HepG2 (cell line): ENCODE measurements around the gene CLDN14. TPM values are rescaled to one million over a fixed set of nuclear protein-coding genes. Genes with fewer than 3 reads are reported as not detected.
A peak's percentile ranks its signal among the peaks of the same experiment; 100 is the strongest.

Source experiments
- BHLHE40 ChIP-seq: IDR thresholded peaks from 2 replicates; pipeline ENCODE4 v1.6.1; 2011; ENCODE audit warnings: low read length, improper control_type of control experiment
- DPF2 ChIP-seq: sonication (generic); formaldehyde crosslinking; IDR thresholded peaks from 2 replicates; pipeline ENCODE4 v1.4.0; 2020; ENCODE audit warnings: mild to moderate bottlenecking, low read depth, missing genetic modification reagents, borderline replicate concordance
- DR1 ChIP-seq: sonication (generic); formaldehyde crosslinking; IDR thresholded peaks from 2 replicates; pipeline ENCODE4 v1.8.0; 2021; ENCODE audit warnings: mild to moderate bottlenecking, missing genetic modification reagents, inconsistent platforms
- ETV6 ChIP-seq: sonication (generic); formaldehyde crosslinking; conservative IDR thresholded peaks from 2 replicates; pipeline ENCODE4 v1.4.0; 2020; ENCODE audit warnings: missing genetic modification reagents
- HNRNPH1 ChIP-seq: fragments of 200-400 bp; formaldehyde crosslinking; optimal IDR thresholded peaks from 2 replicates; pipeline ENCODE3; 2017; ENCODE audit warnings: mild to moderate bottlenecking, low read depth, low read length
- HNRNPUL1 ChIP-seq: fragments of 200-400 bp; formaldehyde crosslinking; IDR thresholded peaks from 2 replicates; pipeline ENCODE4 v1.6.1; 2017; ENCODE audit warnings: low read depth, mild to moderate bottlenecking, low read length, moderate library complexity
- KLF12 ChIP-seq: sonication (generic); formaldehyde crosslinking; IDR thresholded peaks from 2 replicates; pipeline ENCODE4 v1.4.0; 2020; ENCODE audit warnings: missing genetic modification reagents, borderline replicate concordance
- KLF16 ChIP-seq, 2 experiments: sonication (generic) in 1 of 2; formaldehyde crosslinking in 1 of 2; IDR thresholded peaks; 2 replicates each; pipeline versions ENCODE4 v1.6.1 to v1.8.0; 2016 to 2023; ENCODE audit warnings: missing genetic modification reagents in 2 of 2, missing compliant biosample characterization in 1 of 2
- MEIS2 ChIP-seq: sonication (generic); formaldehyde crosslinking; IDR thresholded peaks from 2 replicates; pipeline ENCODE4 v1.9.0; 2021; ENCODE audit warnings: mild to moderate bottlenecking, missing genetic modification reagents
- NAIF1 ChIP-seq: sonication (generic); formaldehyde crosslinking; IDR thresholded peaks from 2 replicates; pipeline ENCODE4 v1.5.0; 2020; ENCODE audit warnings: mild to moderate bottlenecking, missing genetic modification reagents, borderline replicate concordance
- NFYC ChIP-seq: IDR thresholded peaks from 2 replicates; pipeline ENCODE4 v1.6.1; 2016; ENCODE audit warnings: missing genetic modification reagents, missing compliant biosample characterization
- RFXAP ChIP-seq: sonication (generic); formaldehyde crosslinking; IDR thresholded peaks from 2 replicates; pipeline ENCODE4 v1.4.0; 2020; ENCODE audit warnings: missing genetic modification reagents, borderline replicate concordance
- SMAD3 ChIP-seq: sonication (generic); formaldehyde crosslinking; IDR thresholded peaks from 2 replicates; pipeline ENCODE4 v1.4.0; 2020; ENCODE audit warnings: missing genetic modification reagents
- SMC3 ChIP-seq: IDR thresholded peaks from 2 replicates; pipeline ENCODE4 v1.6.1; 2011; ENCODE audit warnings: low read length, improper control_type of control experiment
- TEAD3 ChIP-seq: optimal IDR thresholded peaks from 2 replicates; pipeline ENCODE3; 2016; ENCODE audit warnings: borderline replicate concordance
- TRIM24 ChIP-seq: sonication (generic); formaldehyde crosslinking; IDR thresholded peaks from 2 replicates; pipeline ENCODE4 v1.8.0; 2022; ENCODE audit warnings: mild to moderate bottlenecking, missing genetic modification reagents
- ZFP1 ChIP-seq: IDR thresholded peaks from 2 replicates; pipeline ENCODE4 v1.6.1; 2016
- ZNF12 ChIP-seq: sonication (generic); formaldehyde crosslinking; IDR thresholded peaks from 2 replicates; pipeline ENCODE4 v1.5.0; 2020; ENCODE audit warnings: missing genetic modification reagents
- ZNF230 ChIP-seq: sonication (generic); formaldehyde crosslinking; IDR thresholded peaks from 2 replicates; pipeline ENCODE4 v1.4.0; 2020; ENCODE audit warnings: mild to moderate bottlenecking, missing genetic modification reagents
- ZNF850 ChIP-seq: sonication (generic); formaldehyde crosslinking; conservative IDR thresholded peaks from 2 replicates; pipeline ENCODE4 v1.9.0; 2021; ENCODE audit warnings: mild to moderate bottlenecking, missing genetic modification reagents
- ZSCAN22 ChIP-seq: sonication (generic); formaldehyde crosslinking; IDR thresholded peaks from 2 replicates; pipeline ENCODE4 v1.4.0; 2020; ENCODE audit warnings: mild to moderate bottlenecking, missing genetic modification reagents
- polyA plus RNA-seq, 8 experiments: library from polyadenylated mRNA; depleted of rRNA in 3 of 8; stranded (reverse) in 7 of 8; unstranded in 1 of 8; fragments of >200 nt; fragmentation: Illumina TruSeq in 4 of 8; extraction: Trizol in 4 of 8; gene quantifications; 2 replicates each; pipeline versions ENCODE4 v1.2.1 to v1.2.3, GENCODE V29; 2011 to 2016; ENCODE audit warnings: low read depth in 4 of 8, missing spikeins in 1 of 8, mixed read lengths in 1 of 8; ENCODE audit not compliant: insufficient read depth in 1 of 8
- total RNA-seq, 5 experiments: library from RNA; depleted of rRNA; stranded (reverse); fragments of >200 nt; fragmentation: Illumina TruSeq; extraction: Trizol; gene quantifications; 2 replicates each; pipeline ENCODE4 v1.2.3, GENCODE V29; 2016; ENCODE audit warnings: low read depth in 1 of 5
- TF ChIP-seq, protein P1 (sequence below): IDR thresholded peaks from 2 replicates; pipeline ENCODE4 v1.6.1; 2018; ENCODE audit warnings: missing genetic modification reagents, mild to moderate bottlenecking, missing compliant biosample characterization
- TF ChIP-seq, protein P2 (sequence below): sonication (generic); formaldehyde crosslinking; IDR thresholded peaks from 2 replicates; pipeline ENCODE4 v1.4.0; 2020; ENCODE audit warnings: missing genetic modification reagents
- TF ChIP-seq, protein P3 (sequence below): IDR thresholded peaks from 2 replicates; pipeline ENCODE4 v1.6.1; 2016; ENCODE audit warnings: low read depth
- TF ChIP-seq, protein P4 (sequence below): sonication (generic); formaldehyde crosslinking; IDR thresholded peaks from 2 replicates; pipeline ENCODE4 v1.4.0; 2020; ENCODE audit warnings: missing genetic modification reagents; ENCODE audit errors: not compliant biosample characterization
- TF ChIP-seq, protein P5 (sequence below), 2 experiments: sonication (generic) in 1 of 2; formaldehyde crosslinking in 1 of 2; IDR thresholded peaks; 2 replicates each; pipeline versions ENCODE4 v1.4.0 to v1.6.1; 2018 to 2020; ENCODE audit warnings: missing genetic modification reagents in 2 of 2, borderline replicate concordance in 1 of 2, low read depth in 1 of 2, mild to moderate bottlenecking in 1 of 2, missing biosample characterization in 1 of 2

Gene CLDN14
- total and polyA plus RNA-seq, 2 of the 13 experiments (the other 11 are each of a cell fraction or from before 2014, with no cell fraction given): 1.1 to 1.4 TPM

DNA sequence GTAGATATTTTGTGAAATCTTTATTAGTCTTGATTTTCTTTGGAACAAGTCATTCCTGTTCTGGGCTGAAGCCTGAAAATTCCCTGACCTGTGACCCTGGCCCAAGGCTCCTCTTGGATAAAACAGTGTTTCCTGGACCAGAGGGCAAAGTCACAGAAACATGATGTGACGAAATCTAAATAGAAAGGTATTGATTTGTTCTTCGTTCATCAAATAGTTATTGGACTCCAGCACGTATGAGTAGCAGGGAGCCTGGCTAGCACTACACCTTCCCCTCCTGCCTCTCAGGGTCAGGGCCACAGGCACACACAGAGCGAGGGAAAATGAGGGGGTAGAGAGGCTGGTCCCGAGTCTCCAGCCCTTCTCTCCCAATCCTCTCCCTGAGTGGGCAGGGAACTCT, 1.7 kb upstream of the CLDN14 start (continued):
- TF ChIP-seq, protein P1, sequence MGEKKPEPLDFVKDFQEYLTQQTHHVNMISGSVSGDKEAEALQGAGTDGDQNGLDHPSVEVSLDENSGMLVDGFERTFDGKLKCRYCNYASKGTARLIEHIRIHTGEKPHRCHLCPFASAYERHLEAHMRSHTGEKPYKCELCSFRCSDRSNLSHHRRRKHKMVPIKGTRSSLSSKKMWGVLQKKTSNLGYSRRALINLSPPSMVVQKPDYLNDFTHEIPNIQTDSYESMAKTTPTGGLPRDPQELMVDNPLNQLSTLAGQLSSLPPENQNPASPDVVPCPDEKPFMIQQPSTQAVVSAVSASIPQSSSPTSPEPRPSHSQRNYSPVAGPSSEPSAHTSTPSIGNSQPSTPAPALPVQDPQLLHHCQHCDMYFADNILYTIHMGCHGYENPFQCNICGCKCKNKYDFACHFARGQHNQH (CRISPR knock-in tag): peak; percentile 80; the same call in 1 of the 2 replicates
- TF ChIP-seq ZNF850 (no peak), ZSCAN22 (CRISPR knock-in tag) (no peak), ETV6 (CRISPR knock-in tag) (no peak), TRIM24 (CRISPR knock-in tag) (peak; percentile 96), HNRNPH1 (no peak), TEAD3 (CRISPR knock-in tag) (peak; percentile 90), ZNF230 (CRISPR knock-in tag) (no peak), DPF2 (CRISPR knock-in tag) (peak; percentile 98), SMAD3 (CRISPR knock-in tag) (peak; percentile 91), DR1 (CRISPR knock-in tag) (no peak), RFXAP (CRISPR knock-in tag) (peak; percentile 81), KLF16 (CRISPR knock-in tag; IDR thresholded peaks at IDR 0.05) (peak in 1 of 2 experiments; percentile 90; a peak in 2 of 4 replicates), MEIS2 (CRISPR knock-in tag) (0 out of 2 replicates have a peak, but pooled peaks have one; percentile 55), HNRNPUL1 (no peak), SMC3 (peak; percentile 33; the same call in 1 of the 2 replicates), ZFP1 (CRISPR knock-in tag) (0 out of 2 replicates have a peak, but pooled peaks have one; percentile 37), ZNF12 (peak; percentile 93), NAIF1 (CRISPR knock-in tag) (no peak), BHLHE40 (0 out of 2 replicates have a peak, but pooled peaks have one; percentile 20), NFYC (CRISPR knock-in tag) (no peak), KLF12 (CRISPR knock-in tag) (0 out of 2 replicates have a peak, but pooled peaks have one; percentile 52)
- TF ChIP-seq, protein P2, sequence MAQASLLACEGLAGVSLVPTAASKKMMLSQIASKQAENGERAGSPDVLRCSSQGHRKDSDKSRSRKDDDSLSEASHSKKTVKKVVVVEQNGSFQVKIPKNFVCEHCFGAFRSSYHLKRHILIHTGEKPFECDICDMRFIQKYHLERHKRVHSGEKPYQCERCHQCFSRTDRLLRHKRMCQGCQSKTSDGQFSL: no peak
- TF ChIP-seq, protein P3, sequence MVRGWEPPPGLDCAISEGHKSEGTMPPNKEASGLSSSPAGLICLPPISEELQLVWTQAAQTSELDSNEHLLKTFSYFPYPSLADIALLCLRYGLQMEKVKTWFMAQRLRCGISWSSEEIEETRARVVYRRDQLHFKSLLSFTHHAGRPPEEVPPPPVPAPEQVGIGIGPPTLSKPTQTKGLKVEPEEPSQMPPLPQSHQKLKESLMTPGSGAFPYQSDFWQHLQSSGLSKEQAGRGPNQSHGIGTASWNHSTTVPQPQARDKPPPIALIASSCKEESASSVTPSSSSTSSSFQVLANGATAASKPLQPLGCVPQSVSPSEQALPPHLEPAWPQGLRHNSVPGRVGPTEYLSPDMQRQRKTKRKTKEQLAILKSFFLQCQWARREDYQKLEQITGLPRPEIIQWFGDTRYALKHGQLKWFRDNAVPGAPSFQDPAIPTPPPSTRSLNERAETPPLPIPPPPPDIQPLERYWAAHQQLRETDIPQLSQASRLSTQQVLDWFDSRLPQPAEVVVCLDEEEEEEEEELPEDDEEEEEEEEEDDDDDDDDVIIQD (CRISPR knock-in tag): peak; percentile 91
- TF ChIP-seq, protein P4, sequence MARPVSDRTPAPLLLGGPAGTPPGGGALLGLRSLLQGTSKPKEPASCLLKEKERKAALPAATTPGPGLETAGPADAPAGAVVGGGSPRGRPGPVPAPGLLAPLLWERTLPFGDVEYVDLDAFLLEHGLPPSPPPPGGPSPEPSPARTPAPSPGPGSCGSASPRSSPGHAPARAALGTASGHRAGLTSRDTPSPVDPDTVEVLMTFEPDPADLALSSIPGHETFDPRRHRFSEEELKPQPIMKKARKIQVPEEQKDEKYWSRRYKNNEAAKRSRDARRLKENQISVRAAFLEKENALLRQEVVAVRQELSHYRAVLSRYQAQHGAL (CRISPR knock-in tag): no peak
- TF ChIP-seq, protein P5, sequence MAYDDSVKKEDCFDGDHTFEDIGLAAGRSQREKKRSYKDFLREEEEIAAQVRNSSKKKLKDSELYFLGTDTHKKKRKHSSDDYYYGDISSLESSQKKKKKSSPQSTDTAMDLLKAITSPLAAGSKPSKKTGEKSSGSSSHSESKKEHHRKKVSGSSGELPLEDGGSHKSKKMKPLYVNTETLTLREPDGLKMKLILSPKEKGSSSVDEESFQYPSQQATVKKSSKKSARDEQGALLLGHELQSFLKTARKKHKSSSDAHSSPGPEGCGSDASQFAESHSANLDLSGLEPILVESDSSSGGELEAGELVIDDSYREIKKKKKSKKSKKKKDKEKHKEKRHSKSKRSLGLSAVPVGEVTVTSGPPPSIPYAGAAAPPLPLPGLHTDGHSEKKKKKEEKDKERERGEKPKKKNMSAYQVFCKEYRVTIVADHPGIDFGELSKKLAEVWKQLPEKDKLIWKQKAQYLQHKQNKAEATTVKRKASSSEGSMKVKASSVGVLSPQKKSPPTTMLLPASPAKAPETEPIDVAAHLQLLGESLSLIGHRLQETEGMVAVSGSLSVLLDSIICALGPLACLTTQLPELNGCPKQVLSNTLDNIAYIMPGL (CRISPR knock-in tag; IDR thresholded peaks at IDR 0.05; ENCODE audit: borderline replicate concordance in 1 of 2, low read depth in 1 of 2): no peak
